Parathyroid adenoma (tissue), 2 donors: ENCODE data around the gene ZNF486.
"Not testable (repeated sequence)": the region's sequence is repeated elsewhere in the genome, so short reads cannot be mapped to it uniquely, and the experiment has no call there.

ENCODE experiments used
- H2AFZ ChIP-seq: fragments of 300-600 bp; sonication (generic); one replicate; pipeline ENCODE4 v1.7.0; 2017; ENCODE audit warnings: antibody characterized with exemption, mild to moderate bottlenecking
- H3K27ac ChIP-seq: fragments of 300-600 bp; sonication (generic); one replicate; pipeline ENCODE4 v1.7.0; 2017
- H3K27me3 ChIP-seq: fragments of 300-600 bp; sonication (generic); one replicate; pipeline ENCODE4 v1.7.0; 2017; ENCODE audit warnings: low read length; ENCODE audit not compliant: control insufficient read depth, insufficient read depth
- H3K36me3 ChIP-seq: fragments of 300-600 bp; sonication (generic); one replicate; pipeline ENCODE4 v1.7.0; 2017; ENCODE audit warnings: low read length; ENCODE audit not compliant: control insufficient read depth, insufficient read depth
- H3K4me1 ChIP-seq: fragments of 300-600 bp; sonication (generic); one replicate; pipeline ENCODE4 v1.7.0; 2017; ENCODE audit warnings: control low read depth
- H3K4me2 ChIP-seq: fragments of 300-600 bp; sonication (generic); one replicate; pipeline ENCODE4 v1.7.0; 2017; ENCODE audit warnings: low read length
- H3K4me3 ChIP-seq: fragments of 300-600 bp; sonication (generic); one replicate; pipeline ENCODE4 v1.7.0; 2017; ENCODE audit warnings: low read depth, low read length
- H3K79me2 ChIP-seq: fragments of 300-600 bp; sonication (generic); one replicate; pipeline ENCODE4 v1.7.0; 2017; ENCODE audit warnings: control low read depth
- H3K9ac ChIP-seq: fragments of 300-600 bp; sonication (generic); one replicate; pipeline ENCODE4 v1.7.0; 2017; ENCODE audit warnings: mild to moderate bottlenecking
- H3K9me3 ChIP-seq: fragments of 300-600 bp; sonication (generic); one replicate; pipeline ENCODE4 v1.7.0; 2017; ENCODE audit warnings: low read length; ENCODE audit not compliant: control insufficient read depth
- CTCF ChIP-seq: fragments of 300-600 bp; sonication (generic); IDR thresholded peaks from one replicate; pipeline ENCODE4 v1.7.0; 2017; ENCODE audit warnings: antibody characterized with exemption, mild to moderate bottlenecking
- donor health status: primary hyperparathyroidism.

Gene ZNF486

GRCh38 chr19:20167020-20167644 lies at the start of gene ZNF486:
Gene ZNF486, plus strand, starts transcription at chr19:20167214. Its CDS starts 117 bp downstream, at chr19:20167331.
- peak within 1 kb of the TSS; percentile 96 for H2AFZ ChIP-seq
- H3K9ac ChIP-seq, result peak within 1 kb of the TSS; percentile 64
- H3K4me2 ChIP-seq, result peak within 1 kb of the TSS; percentile 88
- no peaks in the 10 kb centered on the region for H3K36me3 ChIP-seq
- TF ChIP-seq CTCF, result no peak
- no peaks in the 10 kb centered on the region for H3K4me1 ChIP-seq
- H3K79me2 ChIP-seq, result peaks cover 12% of the 10 kb centered on the region
- no peaks in the 10 kb centered on the region for H3K9me3 ChIP-seq
- peak within 1 kb of the TSS; percentile 92 for H3K4me3 ChIP-seq
- H3K27me3 ChIP-seq, result no peaks in the 10 kb centered on the region
- H3K27ac ChIP-seq, result peak within 1 kb of the TSS; percentile 69

GRCh38 chr19:20118064-20118839 lies 48.8 kb upstream of the ZNF486 start:
- not testable (repeated sequence) for H3K4me1 ChIP-seq, H3K4me3 ChIP-seq, H2AFZ ChIP-seq, H3K4me2 ChIP-seq, H3K27me3 ChIP-seq, H3K79me2 ChIP-seq, H3K27ac ChIP-seq, H3K9ac ChIP-seq
- Histone ChIP-seq H3K36me3 (peaks cover 14% of the 10 kb centered on the region), H3K9me3 (peaks cover 15% of the 10 kb centered on the region)

- Histone ChIP-seq H3K36me3 (peaks cover 5% of the 10 kb centered on the region), H3K4me2 (no peak overlapping the region), H2AFZ (no peak overlapping the region), H3K79me2 (no peaks in the 10 kb centered on the region), H3K27me3 (no peaks in the 10 kb centered on the region), H3K9ac (no peak overlapping the region), H3K4me3 (no peak overlapping the region), H3K27ac (no peak overlapping the region), H3K4me1 (no peaks in the 10 kb centered on the region), H3K9me3 (peaks cover 4% of the 10 kb centered on the region)
- TF ChIP-seq CTCF, result no peak
Observed at GRCh38 chr19:20124879-20125278, 42.1 kb upstream of the ZNF486 start.

- H3K79me2 ChIP-seq, H2AFZ ChIP-seq, H3K4me3 ChIP-seq, H3K27ac ChIP-seq, H3K9ac ChIP-seq, H3K27me3 ChIP-seq, H3K4me1 ChIP-seq, H3K9me3 ChIP-seq, H3K36me3 ChIP-seq, H3K4me2 ChIP-seq: not testable (repeated sequence)
Observed at GRCh38 chr19:20132933-20133332, 34.1 kb upstream of the ZNF486 start.

GRCh38 chr19:20137714-20138113 lies 29.3 kb upstream of the ZNF486 start:
- not testable (repeated sequence) for H3K9me3 ChIP-seq

GRCh38 chr19:20151617-20152145 lies 15.3 kb upstream of the ZNF486 start:
- no peak overlapping the region for H3K4me2 ChIP-seq
- H3K9me3 ChIP-seq, result no peaks in the 10 kb centered on the region
- no peaks in the 10 kb centered on the region for H3K27me3 ChIP-seq
- TF ChIP-seq CTCF, result no peak
- no peaks in the 10 kb centered on the region for H3K79me2 ChIP-seq
- H3K4me1 ChIP-seq, result no peaks in the 10 kb centered on the region
- no peaks in the 10 kb centered on the region for H3K36me3 ChIP-seq
- no peak overlapping the region for H3K27ac ChIP-seq
- no peak overlapping the region for H3K4me3 ChIP-seq
- no peak overlapping the region for H3K9ac ChIP-seq
- H2AFZ ChIP-seq, result no peak overlapping the region

More at GRCh38 chr19:20137714-20138113, 29.3 kb upstream of the ZNF486 start:
- not testable (repeated sequence) for H3K27me3 ChIP-seq, H3K4me3 ChIP-seq, H2AFZ ChIP-seq, H3K9ac ChIP-seq, H3K79me2 ChIP-seq, H3K36me3 ChIP-seq, H3K4me1 ChIP-seq, H3K4me2 ChIP-seq, H3K27ac ChIP-seq

- H3K9me3 ChIP-seq, H3K9ac ChIP-seq, H3K27ac ChIP-seq, H2AFZ ChIP-seq, H3K4me2 ChIP-seq, H3K27me3 ChIP-seq, H3K4me1 ChIP-seq, H3K36me3 ChIP-seq, H3K79me2 ChIP-seq, H3K4me3 ChIP-seq: not testable (repeated sequence)
Observed at GRCh38 chr19:20152506-20152905, 14.5 kb upstream of the ZNF486 start.
